Lung (tissue), 12 donors: ENCODE data around the gene ARMC8. TPM values are rescaled to one million over a fixed set of nuclear protein-coding genes. Genes with fewer than 3 reads are reported as not detected.

Experiments
- ATAC-seq: fragments of 200-7000 bp; cut with Tn5 transposase; one replicate; pipeline ENCODE4 v1.9.1; 2020; ENCODE audit warnings: moderate number of reproducible peaks; ENCODE audit not compliant: insufficient read depth, low FRiP score
- DNase-seq, 3 donors: peaks; one replicate each; pipeline ENCODE4 v3.0.0-alpha.2; 2013 to 2017
- H3K27ac ChIP-seq, 2 donors: one replicate each; pipeline ENCODE4 v1.5.1; 2013; ENCODE audit warnings: mild to moderate bottlenecking in 2 of 2, moderate library complexity in 2 of 2, control low read depth in 1 of 2, inconsistent platforms in 1 of 2, low read depth in 1 of 2, low read length in 1 of 2
- H3K27me3 ChIP-seq, 3 donors: one replicate each; pipeline ENCODE4 v1.5.1; 2013; ENCODE audit warnings: low read length in 2 of 3; ENCODE audit not compliant: control insufficient read depth in 3 of 3, insufficient read depth in 3 of 3
- H3K36me3 ChIP-seq, 4 donors: one replicate each; pipeline ENCODE4 v1.5.1; 2013; ENCODE audit warnings: low read length in 4 of 4, mild to moderate bottlenecking in 1 of 4, moderate library complexity in 1 of 4; ENCODE audit not compliant: control insufficient read depth in 4 of 4, insufficient read depth in 4 of 4
- H3K4me1 ChIP-seq, 5 donors: one replicate each; pipeline ENCODE4 v1.5.1; 2013; ENCODE audit warnings: low read length in 5 of 5, mild to moderate bottlenecking in 2 of 5, moderate library complexity in 1 of 5; ENCODE audit not compliant: control insufficient read depth in 5 of 5, insufficient read depth in 5 of 5
- H3K4me3 ChIP-seq: one replicate; pipeline ENCODE4 v1.5.1; 2013; ENCODE audit warnings: mild to moderate bottlenecking, control low read depth, moderate library complexity
- H3K9ac ChIP-seq, 2 donors: one replicate each; pipeline ENCODE4 v1.5.1; 2013; ENCODE audit warnings: low read length in 2 of 2, control low read depth in 1 of 2; ENCODE audit not compliant: insufficient read depth in 1 of 2
- H3K9me3 ChIP-seq, 4 donors: one replicate each; pipeline ENCODE4 v1.5.1; 2013; ENCODE audit warnings: low read length in 3 of 4, mild to moderate bottlenecking in 1 of 4, moderate library complexity in 1 of 4; ENCODE audit not compliant: control insufficient read depth in 4 of 4, insufficient read depth in 3 of 4
- CTCF ChIP-seq: IDR thresholded peaks from 2 replicates; pipeline ENCODE4 v1.5.1; 2012; ENCODE audit warnings: mild to moderate bottlenecking; ENCODE audit errors: control extremely low read depth, extremely low read depth
- WGBS, 2 donors: extraction: QIAGEN DNeasy Blood & Tissue Kit; methylation state at CpG; one replicate each; pipeline ENCODE4 v1.1.7; 2013; 5-methylcytosine and 5-hydroxymethylcytosine counted together
- polyA plus RNA-seq, 2 donors: library from polyadenylated mRNA; stranded (reverse); fragments of 200-250 nt; gene quantifications; one replicate each; pipeline ENCODE4 v1.2.1, GENCODE V29; 2013
- total RNA-seq, 2 donors: library from RNA; depleted of rRNA in 1 of 2; stranded (reverse); fragments of >200 nt in 1 of 2; gene quantifications; one replicate each; pipeline ENCODE4 v1.2.1, GENCODE V29; 2014 to 2021
- donor health status: control.
- donor health status: control.
- donor health status: Bipolar disorder and iron deficiency.
- donor health status: healthy.
- donor health status: DM: yes; HTN: yes; CAD: no.

The ARMC8 gene
- total and polyA plus RNA-seq, 4 donors: 14.2 to 68.8 (median 37.9) TPM

- Histone ChIP-seq H3K27ac (no peak overlapping the region), H3K36me3 (peaks cover 14 to 33% (median 16%) of the 10 kb centered on the region in 4 donors), H3K9me3 (no peaks in the 10 kb centered on the region), H3K9ac (no peak overlapping the region), H3K4me3 (no peak overlapping the region), H3K4me1 (no peaks in the 10 kb centered on the region), H3K27me3 (no peaks in the 10 kb centered on the region)
- 89 to 97% methylated on average over 5 of the region's 5 CpGs for WGBS, 2 donors
- ATAC-seq (no peak), DNase-seq (no peak)
- TF ChIP-seq CTCF: no peak
Observed at GRCh38 chr3:138297059-138297607, 110.0 kb downstream of the ARMC8 start.

- Histone ChIP-seq H3K4me3 (no peak overlapping the region), H3K4me1 (no peaks in the 10 kb centered on the region), H3K9me3 (no peaks in the 10 kb centered on the region), H3K9ac (no peak overlapping the region), H3K27me3 (no peaks in the 10 kb centered on the region), H3K36me3 (peaks cover 11 to 28% (median 16%) of the 10 kb centered on the region in 4 donors), H3K27ac (no peak overlapping the region)
- DNase-seq: no peak
- ATAC-seq: no peak
- TF ChIP-seq CTCF: no peak
- WGBS, 2 donors: 92 to 100% methylated on average over 1 of the region's 1 CpG
Observed at GRCh38 chr3:138297876-138298275, 110.8 kb downstream of the ARMC8 start.

- no peak for DNase-seq
- no peak overlapping the region for H3K27ac ChIP-seq
- no peak overlapping the region for H3K4me3 ChIP-seq
- H3K27me3 ChIP-seq: no peaks in the 10 kb centered on the region
- no peak overlapping the region for H3K9ac ChIP-seq
- 71 to 74% methylated on average over 2 of the region's 2 CpGs for WGBS, 2 donors
- H3K9me3 ChIP-seq: peaks cover 0 to 5% (median 0%) of the 10 kb centered on the region in 4 donors
- no peaks in the 10 kb centered on the region for H3K4me1 ChIP-seq
- no peak for ATAC-seq
- peaks cover 8 to 13% (median 11%) of the 10 kb centered on the region in 4 donors for H3K36me3 ChIP-seq
- TF ChIP-seq CTCF: no peak
Observed at GRCh38 chr3:138300647-138301046, 113.5 kb downstream of the ARMC8 start.

GRCh38 chr3:138303474-138303873 is 116.4 kb downstream of the ARMC8 start:
- no peak overlapping the region for H3K27ac ChIP-seq
- no peak for DNase-seq
- H3K36me3 ChIP-seq: peaks cover 0 to 3% (median under 1%) of the 10 kb centered on the region in 4 donors
- no peaks in the 10 kb centered on the region for H3K4me1 ChIP-seq
- H3K9me3 ChIP-seq: peaks cover 0 to 12% (median 5%) of the 10 kb centered on the region in 4 donors
- TF ChIP-seq CTCF: no peak
- H3K27me3 ChIP-seq: no peaks in the 10 kb centered on the region
- 92 to 94% methylated on average over 6 of the region's 6 CpGs for WGBS, 2 donors
- no peak overlapping the region for H3K4me3 ChIP-seq
- no peak for ATAC-seq
- H3K9ac ChIP-seq: no peak overlapping the region
